Transverse colon (tissue), 4 donors: ENCODE measurements around the gene LSR. TPM values are rescaled to one million over a fixed set of nuclear protein-coding genes. Genes with fewer than 3 reads are reported as not detected.
A peak's percentile ranks its signal among the peaks of the same experiment; 100 is the strongest.

Source experiments
- DNase-seq: peaks from one replicate; pipeline ENCODE4 v3.0.0-alpha.2; 2019
- H3K27ac ChIP-seq, 4 donors: fragments of 200-600 bp; sonication (generic); 2 replicates each; pipeline ENCODE4 v1.5.1; 2016 to 2018; ENCODE audit warnings: inconsistent platforms in 4 of 4
- H3K27me3 ChIP-seq: fragments of 200-600 bp; sonication (generic); 2 replicates; pipeline ENCODE4 v1.5.1; 2017; ENCODE audit warnings: inconsistent platforms
- H3K36me3 ChIP-seq, 4 donors: fragments of 200-600 bp; sonication (generic); 2 replicates each; pipeline ENCODE4 v1.5.1; 2017 to 2019; ENCODE audit warnings: inconsistent platforms in 4 of 4
- H3K4me1 ChIP-seq, 4 donors: fragments of 200-600 bp; sonication (generic); 2 replicates each; pipeline ENCODE4 v1.5.1; 2017 to 2020; ENCODE audit warnings: inconsistent platforms in 4 of 4
- H3K4me3 ChIP-seq, 4 donors: fragments of 200-600 bp; sonication (generic); 1 replicate in 1 of 4; 2 replicates in 3 of 4; pipeline versions ENCODE4 v1.5.1 to v1.6.1; 2017 to 2019; ENCODE audit warnings: inconsistent platforms in 4 of 4
- H3K9me3 ChIP-seq, 2 donors: fragments of 200-600 bp; sonication (generic); 2 replicates each; pipeline ENCODE4 v1.5.1; 2017 to 2019; ENCODE audit warnings: inconsistent platforms in 2 of 2
- EP300 ChIP-seq: sonication (generic); formaldehyde crosslinking; IDR thresholded peaks from one replicate; pipeline ENCODE4 v1.6.1; 2017; ENCODE audit warnings: antibody characterized with exemption, low read depth
- POLR2A ChIP-seq: fragments of 450-650 bp; IDR thresholded peaks from one replicate; pipeline ENCODE4 v1.6.1; 2016; ENCODE audit warnings: antibody characterized with exemption, mild to moderate bottlenecking, moderate library complexity
- POLR2AphosphoS5 ChIP-seq, 3 donors: sonication (generic); formaldehyde crosslinking; IDR thresholded peaks; one replicate each; pipeline ENCODE4 v1.6.1; 2016; ENCODE audit warnings: antibody characterized with exemption in 3 of 3
- WGBS, 2 donors: methylation state at CpG; one replicate each; pipeline ENCODE4 v1.1.5; 2018; ENCODE audit warnings: low coverage in 1 of 2; 5-methylcytosine and 5-hydroxymethylcytosine counted together
- in situ Hi-C, 4 donors: fragments of 200-750 bp; cut with MboI; loops; one replicate each; pipeline versions ENCODE4 v1.15.0 to v1.15.1; 2017; ENCODE audit warnings: low sequenced_read_pairs in 3 of 4, low pct_ligation_motif_present in 1 of 4, low pct_unique_long_range_greater_than_20kb in 1 of 4
- intact Hi-C: fragments of 100-400 bp; cut with DNase I; formaldehyde crosslinking; loops from one replicate; pipeline ENCODE4 v1.15.1; 2023; ENCODE audit warnings: low total_unique reads
- total RNA-seq, 4 donors: library from RNA; depleted of rRNA; stranded (reverse); fragments of >200 nt; gene quantifications; one replicate each; pipeline ENCODE4 v1.1.0, GENCODE V29; 2016
- TF ChIP-seq, protein P1 (sequence below), 5 experiments: fragments of 200-600 bp in 3 of 5; fragments of 450-650 bp in 2 of 5; sonication (generic) in 3 of 5; IDR thresholded peaks; 1 replicate in 2 of 5; 2 replicates in 3 of 5; pipeline ENCODE4 v1.5.1; 2016 to 2017; ENCODE audit warnings: antibody characterized with exemption in 5 of 5, inconsistent platforms in 3 of 5, mild to moderate bottlenecking in 2 of 5, moderate library complexity in 1 of 5

LSR gene
- total RNA-seq, 4 donors from 2014 or later: 124 to 484 (median 330) TPM

DNA sequence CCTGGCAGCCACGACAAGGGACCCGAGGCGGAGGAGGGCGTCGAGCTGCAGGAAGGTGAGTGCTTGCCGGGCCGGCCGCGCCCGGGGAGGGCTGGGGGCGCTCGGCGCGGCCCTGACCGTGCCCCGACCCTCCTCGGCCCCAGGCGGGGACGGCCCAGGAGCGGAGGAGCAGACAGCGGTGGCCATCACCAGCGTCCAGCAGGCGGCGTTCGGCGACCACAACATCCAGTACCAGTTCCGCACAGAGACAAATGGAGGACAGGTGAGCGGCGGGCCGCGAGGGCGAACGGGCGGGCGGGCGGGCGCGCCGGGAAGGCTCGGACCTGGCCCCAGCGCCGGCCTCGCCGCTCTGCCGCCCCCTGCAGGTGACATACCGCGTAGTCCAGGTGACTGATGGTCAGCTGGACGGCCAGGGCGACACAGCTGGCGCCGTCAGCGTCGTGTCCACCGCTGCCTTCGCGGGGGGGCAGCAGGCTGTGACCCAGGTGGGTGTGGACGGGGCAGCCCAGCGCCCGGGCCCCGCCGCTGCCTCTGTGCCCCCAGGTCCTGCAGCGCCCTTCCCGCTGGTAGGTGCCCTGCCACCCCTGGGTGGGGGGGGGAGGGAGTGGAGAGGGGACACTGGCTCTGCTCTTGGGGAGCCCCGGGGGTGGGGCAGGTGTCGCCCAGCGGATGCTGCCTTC, 20.8 kb downstream of the LSR start:
- intact Hi-C loops: loop anchor here (5.0 to 10.0 kb wide), 2 partner anchors 222 to 225 kb away; partner anchors contain the start of gene KRTDAP
- peaks cover 0 to 36% (median 14%) of the 10 kb centered on the region in 4 donors for H3K4me1 ChIP-seq

DNA sequence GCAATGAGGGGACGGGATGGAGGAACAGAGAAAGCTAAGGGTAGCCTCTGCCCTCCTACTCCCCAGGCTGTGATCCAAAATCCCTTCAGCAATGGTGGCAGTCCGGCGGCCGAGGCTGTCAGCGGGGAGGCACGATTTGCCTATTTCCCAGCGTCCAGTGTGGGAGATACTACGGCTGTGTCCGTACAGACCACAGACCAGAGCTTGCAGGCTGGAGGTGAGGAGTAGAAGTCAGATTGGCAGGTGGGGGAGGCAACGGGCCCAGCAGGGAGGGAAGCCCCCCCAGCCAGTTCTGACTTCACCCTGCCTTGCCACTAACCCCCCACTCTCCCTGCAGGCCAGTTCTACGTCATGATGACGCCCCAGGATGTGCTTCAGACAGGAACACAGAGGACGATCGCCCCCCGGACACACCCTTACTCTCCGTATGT, 21.6 kb downstream of the LSR start:
- Histone ChIP-seq H3K4me1 (peaks cover 0 to 31% (median 14%) of the 10 kb centered on the region in 4 donors), H3K36me3 (peaks cover 0 to 26% (median 11%) of the 10 kb centered on the region in 4 donors), H3K4me3 (no peak overlapping the region), H3K27ac (peak overlapping the region in 1 of 4 donors; percentile 97), H3K9me3 (no peaks in the 10 kb centered on the region), H3K27me3 (no peaks in the 10 kb centered on the region)
- TF ChIP-seq, protein P1, sequence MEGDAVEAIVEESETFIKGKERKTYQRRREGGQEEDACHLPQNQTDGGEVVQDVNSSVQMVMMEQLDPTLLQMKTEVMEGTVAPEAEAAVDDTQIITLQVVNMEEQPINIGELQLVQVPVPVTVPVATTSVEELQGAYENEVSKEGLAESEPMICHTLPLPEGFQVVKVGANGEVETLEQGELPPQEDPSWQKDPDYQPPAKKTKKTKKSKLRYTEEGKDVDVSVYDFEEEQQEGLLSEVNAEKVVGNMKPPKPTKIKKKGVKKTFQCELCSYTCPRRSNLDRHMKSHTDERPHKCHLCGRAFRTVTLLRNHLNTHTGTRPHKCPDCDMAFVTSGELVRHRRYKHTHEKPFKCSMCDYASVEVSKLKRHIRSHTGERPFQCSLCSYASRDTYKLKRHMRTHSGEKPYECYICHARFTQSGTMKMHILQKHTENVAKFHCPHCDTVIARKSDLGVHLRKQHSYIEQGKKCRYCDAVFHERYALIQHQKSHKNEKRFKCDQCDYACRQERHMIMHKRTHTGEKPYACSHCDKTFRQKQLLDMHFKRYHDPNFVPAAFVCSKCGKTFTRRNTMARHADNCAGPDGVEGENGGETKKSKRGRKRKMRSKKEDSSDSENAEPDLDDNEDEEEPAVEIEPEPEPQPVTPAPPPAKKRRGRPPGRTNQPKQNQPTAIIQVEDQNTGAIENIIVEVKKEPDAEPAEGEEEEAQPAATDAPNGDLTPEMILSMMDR (IDR thresholded peaks at IDR 0.05): no peak
- TF ChIP-seq POLR2A: no peak
- no peak for TF ChIP-seq POLR2AphosphoS5 (IDR thresholded peaks at IDR 0.05)
- in situ Hi-C loops: no loop called here
- intact Hi-C loops: loop anchor here (5.0 to 10.0 kb wide), 2 partner anchors 223 to 224 kb away; partner anchors contain the start of gene KRTDAP
- WGBS, 2 donors: 85% methylated on average over 13 of the region's 16 CpGs; no CpG with 5 or more reads in 1 of the 2 donors
- DNase-seq: no peak

More for the DNA sequence above, 20.8 kb downstream of the LSR start:
- Histone ChIP-seq H3K27ac (peak overlapping the region; percentile 95 to 99 (median 98)), H3K9me3 (no peaks in the 10 kb centered on the region), H3K4me3 (peak overlapping the region; percentile 58 to 85 (median 76)), H3K36me3 (peaks cover 0 to 20% (median 8%) of the 10 kb centered on the region in 4 donors), H3K27me3 (no peaks in the 10 kb centered on the region)
- TF ChIP-seq POLR2AphosphoS5 (IDR thresholded peaks at IDR 0.05) (peak in 1 of 3 donors; percentile 35), EP300 (no peak), POLR2A (peak; percentile 10)
- TF ChIP-seq, protein P1 (IDR thresholded peaks at IDR 0.05): peak; percentile 50 to 87 (median 76)
- 6% methylated on average over 27 of the region's 66 CpGs; no CpG with 5 or more reads in 1 of the 2 donors for WGBS, 2 donors
- peak; percentile 91 for DNase-seq
- in situ Hi-C loops: no loop called here

DNA sequence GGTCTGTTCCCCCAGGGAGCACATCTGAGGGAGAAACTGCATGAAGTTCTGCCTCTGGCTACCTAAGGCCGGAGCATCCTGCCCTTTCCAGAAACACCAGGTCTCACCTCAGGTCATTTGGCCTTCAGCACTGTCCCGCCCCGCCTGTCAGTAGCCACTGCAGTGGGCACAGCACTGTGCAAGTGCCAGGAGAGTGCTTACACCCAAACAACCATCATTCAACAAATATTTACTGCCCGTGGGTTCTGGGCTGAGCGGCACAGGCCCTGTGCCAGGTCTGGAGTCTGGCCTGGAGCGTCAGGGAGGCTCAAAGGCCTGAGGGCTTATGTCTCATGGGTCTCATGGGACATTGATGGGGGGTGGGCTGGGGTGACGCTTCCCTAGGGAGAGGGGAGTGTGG, 22.7 kb downstream of the LSR start:
- H3K4me3 ChIP-seq: no peak overlapping the region
- no peaks in the 10 kb centered on the region for H3K27me3 ChIP-seq
- in situ Hi-C loops (no loop called here), intact Hi-C loops (loop anchor here (5.0 to 10.0 kb wide), 2 partner anchors 223 to 224 kb away; partner anchors contain the start of gene KRTDAP)
- no peak overlapping the region for H3K27ac ChIP-seq
- H3K9me3 ChIP-seq: no peaks in the 10 kb centered on the region
- no peak for DNase-seq
- WGBS, 2 donors: 89% methylated on average over 7 of the region's 7 CpGs; no CpG with 5 or more reads in 1 of the 2 donors
- TF ChIP-seq POLR2AphosphoS5 (IDR thresholded peaks at IDR 0.05) (no peak), EP300 (no peak), POLR2A (no peak)
- TF ChIP-seq, protein P1 (IDR thresholded peaks at IDR 0.05): no peak
- H3K4me1 ChIP-seq: peaks cover 0 to 20% (median 14%) of the 10 kb centered on the region in 4 donors
- peaks cover 0 to 30% (median 11%) of the 10 kb centered on the region in 4 donors for H3K36me3 ChIP-seq

DNA sequence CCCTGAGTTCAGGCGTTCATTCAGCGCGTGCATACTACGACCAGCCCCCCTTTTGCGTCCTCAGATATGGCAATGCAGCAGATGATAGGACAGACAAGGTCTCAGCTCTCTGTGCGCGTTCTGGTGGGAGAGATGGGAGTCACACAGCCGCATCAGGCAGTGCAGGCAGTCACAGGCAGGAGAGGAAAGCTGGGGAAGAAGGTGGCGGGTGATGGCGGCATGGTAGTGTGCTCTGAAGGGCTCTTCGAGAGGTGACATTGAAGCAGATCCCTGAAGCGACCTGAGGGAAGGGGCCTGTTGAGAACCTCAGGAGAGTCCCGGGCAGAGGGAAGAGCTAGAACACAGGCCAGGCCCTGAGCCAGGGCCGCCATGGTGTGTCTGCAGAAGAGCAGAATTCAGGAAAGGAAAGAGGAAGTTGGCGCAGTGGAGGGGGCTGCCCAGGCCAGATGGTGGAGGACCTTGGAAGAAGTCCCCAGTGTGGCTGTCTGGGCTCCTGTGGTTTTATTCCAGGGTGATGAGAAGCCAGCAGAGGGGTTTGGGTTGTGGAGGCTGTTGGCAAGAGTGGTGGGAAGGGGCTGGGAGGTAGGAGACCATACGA, 23.4 kb downstream of the LSR start:
- 90% methylated on average over 4 to 16 of the region's 16 CpGs for WGBS, 2 donors
- no peaks in the 10 kb centered on the region for H3K9me3 ChIP-seq
- H3K4me1 ChIP-seq: peaks cover 0 to 13% (median 8%) of the 10 kb centered on the region in 4 donors
- no peak overlapping the region for H3K4me3 ChIP-seq
- no peaks in the 10 kb centered on the region for H3K27me3 ChIP-seq
- intact Hi-C loops (loop anchor here (5.0 to 10.0 kb wide), 2 partner anchors 223 to 225 kb away; partner anchors contain the start of gene KRTDAP), in situ Hi-C loops (no loop called here)
- no peak for DNase-seq
- no peak overlapping the region for H3K27ac ChIP-seq
- peaks cover 0 to 37% (median 11%) of the 10 kb centered on the region in 4 donors for H3K36me3 ChIP-seq
- TF ChIP-seq EP300 (no peak), POLR2AphosphoS5 (IDR thresholded peaks at IDR 0.05) (no peak), POLR2A (no peak)
- TF ChIP-seq, protein P1 (IDR thresholded peaks at IDR 0.05): no peak
